Neural progenitor cell (in vitro differentiated cells): ENCODE results near the gene SNRNP27.
"Not testable (repeated sequence)": the region's sequence is repeated elsewhere in the genome, so short reads cannot be mapped to it uniquely, and the experiment has no call there.

Experiments used
- EZH2 ChIP-seq: fragments of 200-600 bp; sonication (generic); IDR thresholded peaks from 2 replicates; pipeline ENCODE4 v1.6.1; 2017; ENCODE audit warnings: antibody characterized with exemption, mild to moderate bottlenecking, moderate library complexity
- EZH2phosphoT487 ChIP-seq: fragments of 200-600 bp; sonication (generic); IDR thresholded peaks from 2 replicates; pipeline ENCODE4 v1.6.1; 2017; ENCODE audit warnings: antibody characterized with exemption
- TF ChIP-seq, protein P1 (sequence below): fragments of 200-600 bp; sonication (generic); IDR thresholded peaks from 2 replicates; pipeline ENCODE4 v1.5.1; 2017; ENCODE audit warnings: antibody characterized with exemption, mild to moderate bottlenecking

DNA sequence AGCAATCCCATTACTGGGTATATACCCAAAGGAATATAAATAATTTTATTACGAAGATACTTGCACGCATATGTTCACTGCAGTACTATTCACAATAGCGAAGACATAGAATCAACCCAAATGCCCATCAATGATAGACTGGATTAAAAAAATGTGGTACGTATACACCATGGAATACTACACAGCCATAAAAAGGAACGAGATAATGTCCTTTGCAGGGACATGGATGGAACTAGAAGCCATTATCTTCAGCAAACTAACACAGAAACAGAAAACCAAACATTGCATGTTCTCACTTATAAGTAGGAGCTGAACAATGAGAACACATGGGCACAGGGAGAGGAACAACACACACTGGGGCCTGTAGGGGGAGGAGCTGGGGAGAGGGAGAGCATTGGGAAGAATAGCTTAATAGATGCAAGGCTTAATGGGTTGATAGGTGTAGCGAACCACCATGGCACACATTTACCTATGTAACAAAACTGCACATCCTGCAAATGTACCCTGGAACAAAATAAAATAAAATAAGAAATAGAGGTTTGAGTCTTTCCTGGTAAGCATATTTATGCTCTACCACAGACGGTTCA, 825 bp upstream of the SNRNP27 start:
- TF ChIP-seq, protein P1, sequence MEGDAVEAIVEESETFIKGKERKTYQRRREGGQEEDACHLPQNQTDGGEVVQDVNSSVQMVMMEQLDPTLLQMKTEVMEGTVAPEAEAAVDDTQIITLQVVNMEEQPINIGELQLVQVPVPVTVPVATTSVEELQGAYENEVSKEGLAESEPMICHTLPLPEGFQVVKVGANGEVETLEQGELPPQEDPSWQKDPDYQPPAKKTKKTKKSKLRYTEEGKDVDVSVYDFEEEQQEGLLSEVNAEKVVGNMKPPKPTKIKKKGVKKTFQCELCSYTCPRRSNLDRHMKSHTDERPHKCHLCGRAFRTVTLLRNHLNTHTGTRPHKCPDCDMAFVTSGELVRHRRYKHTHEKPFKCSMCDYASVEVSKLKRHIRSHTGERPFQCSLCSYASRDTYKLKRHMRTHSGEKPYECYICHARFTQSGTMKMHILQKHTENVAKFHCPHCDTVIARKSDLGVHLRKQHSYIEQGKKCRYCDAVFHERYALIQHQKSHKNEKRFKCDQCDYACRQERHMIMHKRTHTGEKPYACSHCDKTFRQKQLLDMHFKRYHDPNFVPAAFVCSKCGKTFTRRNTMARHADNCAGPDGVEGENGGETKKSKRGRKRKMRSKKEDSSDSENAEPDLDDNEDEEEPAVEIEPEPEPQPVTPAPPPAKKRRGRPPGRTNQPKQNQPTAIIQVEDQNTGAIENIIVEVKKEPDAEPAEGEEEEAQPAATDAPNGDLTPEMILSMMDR = not testable (repeated sequence)
- TF ChIP-seq EZH2, EZH2phosphoT487: not testable (repeated sequence)
